ENCODE data around the gene CAVIN4.

CAVIN4 gene, protein sequence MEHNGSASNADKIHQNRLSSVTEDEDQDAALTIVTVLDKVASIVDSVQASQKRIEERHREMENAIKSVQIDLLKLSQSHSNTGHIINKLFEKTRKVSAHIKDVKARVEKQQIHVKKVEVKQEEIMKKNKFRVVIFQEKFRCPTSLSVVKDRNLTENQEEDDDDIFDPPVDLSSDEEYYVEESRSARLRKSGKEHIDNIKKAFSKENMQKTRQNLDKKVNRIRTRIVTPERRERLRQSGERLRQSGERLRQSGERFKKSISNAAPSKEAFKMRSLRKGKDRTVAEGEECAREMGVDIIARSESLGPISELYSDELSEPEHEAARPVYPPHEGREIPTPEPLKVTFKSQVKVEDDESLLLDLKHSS

DNA sequence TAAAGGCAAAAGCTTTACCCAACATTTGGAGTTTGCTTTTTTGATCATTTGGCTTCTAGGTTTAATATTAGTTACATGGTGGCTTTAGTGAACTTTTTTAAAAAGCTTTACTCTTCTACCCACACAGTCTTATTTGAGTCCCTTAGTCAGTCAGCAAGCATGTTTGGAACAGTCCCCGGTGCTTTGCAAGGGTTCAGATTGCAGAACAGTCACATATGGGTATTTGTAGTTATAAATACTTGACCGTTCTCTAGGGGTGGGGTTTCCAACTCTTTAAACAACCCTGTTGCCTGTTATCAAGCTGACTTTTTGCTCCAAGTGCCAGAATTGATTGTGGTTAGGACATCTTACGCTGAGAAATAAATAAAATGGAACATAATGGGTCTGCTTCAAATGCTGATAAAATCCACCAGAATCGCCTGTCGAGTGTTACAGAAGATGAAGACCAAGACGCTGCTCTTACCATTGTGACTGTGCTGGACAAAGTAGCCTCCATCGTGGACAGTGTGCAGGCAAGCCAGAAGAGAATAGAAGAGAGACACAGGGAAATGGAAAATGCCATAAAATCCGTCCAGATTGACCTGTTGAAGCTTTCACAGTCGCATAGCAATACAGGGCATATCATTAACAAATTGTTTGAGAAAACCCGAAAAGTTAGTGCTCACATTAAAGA is at the start of gene CAVIN4:
Gene CAVIN4 (plus strand): TSS at position 304 of the 673 bp plus-strand sequence. CDS start 65 bp downstream, at position 369.
- no peak for DNase-seq

DNA sequence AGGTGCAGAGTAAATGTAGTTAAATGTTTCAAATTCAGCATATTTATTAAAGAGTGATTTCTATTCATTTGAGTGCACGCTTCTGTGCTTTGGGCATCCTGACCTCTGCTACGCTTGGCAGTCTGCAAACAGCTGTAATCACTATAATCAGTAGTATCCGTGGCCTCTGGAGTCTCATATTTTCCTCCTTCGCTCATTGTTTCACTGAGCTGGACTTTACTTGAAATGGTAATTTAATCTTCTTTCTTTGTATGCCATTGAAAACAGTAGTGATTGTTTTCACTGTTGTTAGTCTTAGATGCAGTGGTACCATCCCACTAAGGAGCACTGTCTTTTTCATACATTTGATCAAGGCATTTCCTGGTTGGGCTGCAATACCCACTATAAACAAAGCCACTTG is 43.5 kb upstream of the CAVIN4 start:
- DNase-seq, result no peak

DNA sequence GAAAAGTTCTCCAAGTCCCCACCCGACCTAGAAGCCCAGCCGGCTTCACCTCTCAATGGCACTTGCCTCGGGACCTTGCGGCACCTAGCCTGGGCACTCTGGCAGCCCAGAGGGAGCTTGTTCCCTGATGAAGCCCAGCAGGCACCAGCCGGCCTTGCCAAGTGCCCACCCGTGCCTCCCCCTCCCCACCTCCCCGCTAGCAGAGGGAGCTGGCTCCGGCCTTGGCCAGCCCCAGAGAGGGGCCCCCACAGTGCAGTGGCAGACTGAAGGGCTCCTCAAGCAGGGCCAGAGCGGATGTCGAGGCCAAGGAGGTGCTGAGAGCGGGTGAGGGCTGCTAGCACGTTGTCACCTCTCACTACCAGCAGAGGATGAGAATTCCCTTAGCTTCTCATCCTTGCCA is 37.6 kb upstream of the CAVIN4 start:
- no peak for DNase-seq

DNA sequence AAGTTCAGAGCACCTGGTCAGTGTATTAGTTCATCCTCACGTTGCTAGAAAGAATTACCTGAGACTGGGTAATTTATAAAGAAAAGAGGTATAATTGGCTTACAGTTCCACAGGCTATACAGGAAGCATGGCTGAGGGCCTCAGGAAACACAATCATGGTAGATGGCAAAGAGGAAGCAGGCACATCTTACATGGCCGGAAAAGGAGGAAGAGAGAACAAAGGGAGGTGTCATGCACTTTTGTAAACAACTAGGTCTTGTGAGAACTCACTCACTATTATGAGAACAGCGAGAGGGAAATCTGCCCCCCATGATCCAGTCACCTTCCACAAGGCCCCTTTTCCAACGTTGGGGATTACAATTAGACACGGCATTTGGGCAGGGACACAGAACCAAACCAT is 28.8 kb upstream of the CAVIN4 start:
- no peak for DNase-seq

DNA sequence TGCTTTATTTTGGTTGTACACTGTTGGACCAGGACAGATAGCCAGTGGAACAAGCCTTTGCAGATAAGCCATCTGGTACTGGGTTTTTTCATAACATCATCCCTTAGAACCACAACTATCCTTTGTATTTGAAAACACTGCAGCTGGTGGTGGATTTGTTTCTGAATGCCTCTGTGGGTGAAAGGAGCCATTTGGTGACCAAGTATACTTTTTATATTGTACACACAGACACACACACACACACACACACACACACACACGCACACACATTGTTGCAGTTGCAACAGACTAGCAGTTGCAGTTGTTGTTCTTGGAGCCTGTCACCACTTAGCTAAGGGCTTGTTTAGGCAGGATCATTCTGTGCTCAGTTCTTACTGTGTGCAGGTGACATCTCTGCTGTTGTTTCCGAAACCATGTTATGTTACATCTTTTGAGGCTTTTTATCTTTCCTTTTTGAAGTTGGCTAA is 22.9 kb upstream of the CAVIN4 start:
- no peak for DNase-seq

DNA sequence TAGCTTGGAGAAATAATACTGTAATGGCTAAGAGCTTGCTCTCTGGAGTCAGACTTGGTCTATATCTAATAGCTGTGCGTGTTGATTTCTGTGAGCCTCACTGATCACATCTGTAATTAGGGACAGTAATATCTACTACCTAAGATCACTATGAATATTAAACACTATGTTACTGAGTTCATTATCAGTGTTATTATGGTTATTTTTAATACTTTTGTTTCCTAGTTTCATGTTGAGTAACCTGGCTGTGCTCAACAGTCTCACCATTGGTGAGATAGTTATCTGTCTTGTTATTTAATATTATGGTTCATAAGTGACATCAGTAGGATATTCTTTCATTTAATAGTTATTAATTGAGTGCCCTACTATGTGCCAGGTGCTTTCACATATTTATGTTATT is 22.4 kb upstream of the CAVIN4 start:
- DNase-seq, result no peak

DNA sequence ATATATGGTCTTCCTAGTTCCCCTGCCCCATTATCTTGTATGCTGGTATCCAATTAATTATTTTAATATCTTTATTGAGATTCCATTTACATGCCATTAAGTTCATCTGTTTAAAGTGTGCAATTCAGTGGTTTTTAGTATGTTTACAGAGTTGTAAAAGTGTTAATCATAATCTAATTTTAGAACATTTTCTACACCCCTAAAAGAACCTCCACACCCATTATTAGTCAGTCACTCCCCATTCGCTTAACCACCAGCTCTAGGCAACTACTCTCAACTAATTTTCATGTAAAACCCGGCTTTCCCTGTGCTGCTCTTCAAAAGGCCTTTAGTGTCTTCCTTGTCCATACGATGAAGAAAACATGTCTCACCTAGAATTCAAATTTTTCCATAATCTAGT is 20.8 kb upstream of the CAVIN4 start:
- DNase-seq, result no peak

DNA sequence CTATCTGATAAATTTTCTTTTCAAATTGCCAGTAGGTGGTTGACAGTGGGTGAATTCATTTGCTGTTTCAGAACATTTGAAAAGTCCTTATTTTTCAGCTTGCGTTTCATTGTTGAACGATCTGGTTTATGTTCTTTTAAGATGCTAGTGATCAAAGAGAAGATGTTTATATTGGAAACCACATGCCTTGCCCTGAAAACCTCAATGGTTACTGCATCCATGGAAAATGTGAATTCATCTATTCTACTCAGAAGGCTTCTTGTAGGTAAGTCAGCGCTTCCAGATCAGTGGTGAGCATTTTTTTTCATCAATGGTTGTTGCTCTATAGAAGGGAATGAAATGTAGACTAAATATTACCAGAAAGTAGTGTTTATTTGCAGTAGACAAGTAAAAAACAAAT is 16.6 kb upstream of the CAVIN4 start:
- no peak for DNase-seq

DNA sequence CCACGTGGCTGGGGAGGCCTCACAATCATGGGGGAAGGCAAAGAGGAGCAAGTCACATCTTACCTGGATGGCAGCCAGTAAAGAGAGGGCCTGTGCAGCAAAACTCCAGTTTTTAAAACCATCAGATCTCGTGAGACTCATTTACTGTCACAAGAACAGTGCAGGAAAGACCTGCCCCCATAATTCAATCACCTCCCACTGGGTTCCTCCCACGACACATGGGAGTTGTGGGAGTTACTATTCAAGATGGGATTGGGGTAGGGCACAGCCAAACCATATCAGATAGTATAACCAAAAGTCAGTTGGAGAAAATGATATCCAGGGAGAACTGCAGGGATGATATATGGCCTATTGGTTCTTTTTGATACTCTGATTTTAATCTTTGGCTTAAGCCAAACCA is 10.0 kb upstream of the CAVIN4 start:
- DNase-seq, result no peak

DNA sequence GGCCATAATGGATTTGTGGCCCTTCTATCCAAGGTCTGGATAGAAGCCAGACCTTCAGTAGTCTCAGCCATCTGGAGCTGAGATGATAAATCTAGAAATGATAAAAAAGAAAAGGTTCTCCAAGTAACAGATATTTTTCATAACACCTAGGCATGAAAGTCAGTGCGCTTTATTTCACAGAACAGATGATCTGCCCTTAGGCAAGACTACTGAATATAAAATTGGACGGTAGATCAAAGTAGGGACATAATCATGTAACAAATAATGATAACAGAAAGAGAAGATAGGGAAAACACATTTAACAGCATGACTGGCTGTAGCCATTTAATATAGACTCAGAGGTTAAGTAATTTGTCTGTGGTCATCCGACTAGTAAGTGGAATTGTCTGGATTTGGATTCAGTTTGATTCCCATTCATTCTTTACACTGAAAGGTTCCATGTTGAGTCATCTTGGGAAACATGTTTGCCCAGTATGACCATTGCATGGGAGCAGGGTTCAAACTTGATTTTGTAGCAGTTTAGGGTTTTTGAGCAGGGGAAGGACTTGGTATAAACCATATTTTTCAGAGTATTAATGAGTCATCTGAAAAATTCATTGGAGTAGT is 4.1 kb upstream of the CAVIN4 start:
- no peak for DNase-seq

DNA sequence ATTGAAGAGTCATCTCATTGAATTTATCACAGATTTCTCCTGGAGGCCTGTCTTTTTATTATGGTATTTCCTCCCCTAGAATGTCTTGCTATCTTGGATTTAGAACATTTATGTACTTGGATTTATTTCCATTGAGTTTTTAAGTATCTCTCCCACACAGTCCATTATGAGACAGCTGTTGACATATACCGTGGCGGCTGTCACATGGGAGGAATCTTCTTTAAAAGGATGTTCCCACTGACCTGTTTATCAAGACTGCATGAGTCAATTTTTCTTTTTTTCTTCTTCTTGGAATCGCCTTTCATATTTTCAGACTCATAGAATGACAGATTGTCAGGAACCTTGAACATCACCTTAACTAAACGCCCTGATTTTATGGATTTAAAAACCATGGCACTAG is 2.9 kb upstream of the CAVIN4 start:
- DNase-seq, result no peak

DNA sequence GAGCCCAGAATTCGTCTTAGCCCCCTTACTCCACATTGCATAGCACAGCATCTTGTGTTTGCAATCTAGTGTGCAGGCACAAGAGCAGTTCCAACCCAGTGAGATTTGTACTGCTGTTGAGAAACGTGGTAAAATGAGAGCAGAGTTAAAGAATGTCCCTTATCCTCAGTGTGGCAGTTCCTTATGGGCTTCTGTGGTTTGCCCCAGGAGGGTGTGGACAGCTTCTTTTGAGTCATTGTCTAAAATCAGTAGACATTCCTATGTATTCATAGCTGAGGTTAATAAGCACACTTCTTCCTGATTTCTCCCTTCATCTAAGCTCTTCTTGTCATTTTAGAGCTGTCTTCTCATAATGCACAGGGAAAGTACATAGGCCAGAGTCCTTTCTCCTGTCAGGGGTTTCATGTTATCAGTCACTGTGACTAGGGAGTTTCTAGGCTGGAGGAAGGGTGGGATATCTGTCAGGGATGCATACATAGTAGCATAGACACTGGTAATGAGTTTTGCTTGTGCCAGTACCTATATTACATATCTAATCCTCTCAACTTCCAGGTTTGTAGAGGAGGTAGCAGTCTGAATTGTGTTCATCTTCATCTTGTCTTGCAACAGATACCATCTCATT is 2.0 kb upstream of the CAVIN4 start:
- DNase-seq, result no peak

DNA sequence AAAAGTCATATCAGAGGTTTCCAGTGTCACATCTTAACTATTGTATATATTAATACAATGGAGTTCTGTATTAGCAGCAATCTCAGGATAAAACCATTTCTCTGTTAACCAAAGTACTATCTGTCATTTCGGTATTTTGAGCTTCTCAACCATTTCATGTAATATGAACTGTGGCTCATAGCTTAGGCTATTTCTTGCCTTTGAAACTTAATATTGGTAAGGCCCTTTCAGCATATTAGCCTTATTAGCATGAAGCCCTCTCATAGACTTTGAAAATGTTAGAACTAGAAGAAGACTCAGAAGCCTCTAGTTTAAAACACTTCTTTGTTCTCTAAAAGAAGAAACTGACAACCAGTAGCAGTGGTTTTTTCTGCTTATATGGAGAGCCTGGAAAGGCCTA is 731 bp downstream of the CAVIN4 start:
- DNase-seq, result no peak

DNA sequence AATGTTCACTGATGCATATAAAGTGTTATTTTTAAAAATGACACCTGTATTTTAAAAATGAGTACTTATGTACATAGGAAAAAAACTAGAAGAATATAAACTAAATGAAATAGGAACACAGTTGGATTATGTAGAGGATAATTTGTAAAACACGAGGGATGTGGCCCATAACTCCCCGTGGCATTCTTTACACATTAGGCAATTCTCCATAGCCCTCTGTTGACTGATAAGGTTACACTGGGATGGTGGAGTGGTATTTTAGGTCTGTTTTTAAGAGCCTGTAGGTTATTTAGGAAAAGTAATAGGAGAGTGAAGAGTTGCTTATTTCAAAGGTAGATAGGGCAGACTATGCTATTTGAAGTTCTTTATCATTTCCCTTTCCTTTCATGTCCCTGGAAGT is 1.8 kb downstream of the CAVIN4 start:
- DNase-seq, result no peak

DNA sequence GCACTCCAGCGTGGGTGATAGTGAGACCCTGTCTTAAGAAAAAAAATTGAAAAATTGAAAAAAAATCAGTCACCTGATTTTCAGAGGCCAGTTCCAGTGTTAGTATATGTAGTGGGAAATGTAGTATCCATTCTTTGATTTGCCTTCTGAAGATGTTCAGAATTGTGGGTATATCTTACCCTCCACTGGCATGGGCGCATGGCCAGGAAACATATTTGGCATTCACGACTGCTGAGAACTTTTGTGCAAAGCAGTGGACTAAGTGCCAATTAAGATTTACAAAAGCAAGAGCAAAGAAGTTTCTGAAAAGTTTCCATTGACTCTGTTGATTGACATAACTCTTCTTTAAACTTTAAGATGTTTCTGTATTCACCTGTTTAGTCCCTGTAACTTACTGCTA is 2.4 kb downstream of the CAVIN4 start:
- no peak for DNase-seq

DNA sequence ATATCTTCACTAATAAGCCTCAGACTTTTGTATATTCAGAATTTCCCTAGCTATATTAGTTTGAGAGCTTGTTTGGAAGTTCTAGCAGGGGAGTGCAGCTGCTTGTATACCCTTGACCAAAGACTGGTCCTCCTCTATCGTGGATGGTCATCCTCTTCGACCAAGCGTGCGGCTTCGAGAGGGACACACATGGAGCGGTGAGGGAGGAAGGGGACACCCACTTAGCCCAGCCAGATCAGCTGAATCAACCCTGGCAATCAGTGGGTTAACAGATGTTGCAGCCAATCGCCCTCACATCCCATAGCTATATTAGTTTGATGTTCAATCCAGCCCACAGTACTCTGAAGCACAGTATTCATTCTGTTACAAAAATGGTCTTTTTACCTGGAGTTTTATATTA is 3.2 kb downstream of the CAVIN4 start:
- no peak for DNase-seq

DNA sequence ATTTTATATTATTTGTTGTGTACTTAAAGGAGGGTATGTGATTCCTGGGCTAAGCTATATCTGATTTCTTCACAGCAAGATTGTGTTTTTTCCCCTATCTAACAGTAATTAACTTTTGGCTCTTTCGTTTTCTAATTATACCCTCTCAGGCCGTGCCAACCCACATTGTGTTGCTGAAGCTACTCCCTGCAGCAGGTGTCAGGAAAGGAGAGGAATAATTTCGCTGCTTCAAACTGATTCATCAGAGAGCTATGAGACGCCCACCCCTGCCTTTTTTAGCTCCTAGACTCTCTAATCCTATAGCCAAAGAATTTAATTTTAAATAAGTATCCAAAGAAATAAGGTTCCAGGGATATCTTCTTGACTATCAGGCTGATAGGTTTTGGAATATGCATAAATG is 3.8 kb downstream of the CAVIN4 start:
- no peak for DNase-seq

DNA sequence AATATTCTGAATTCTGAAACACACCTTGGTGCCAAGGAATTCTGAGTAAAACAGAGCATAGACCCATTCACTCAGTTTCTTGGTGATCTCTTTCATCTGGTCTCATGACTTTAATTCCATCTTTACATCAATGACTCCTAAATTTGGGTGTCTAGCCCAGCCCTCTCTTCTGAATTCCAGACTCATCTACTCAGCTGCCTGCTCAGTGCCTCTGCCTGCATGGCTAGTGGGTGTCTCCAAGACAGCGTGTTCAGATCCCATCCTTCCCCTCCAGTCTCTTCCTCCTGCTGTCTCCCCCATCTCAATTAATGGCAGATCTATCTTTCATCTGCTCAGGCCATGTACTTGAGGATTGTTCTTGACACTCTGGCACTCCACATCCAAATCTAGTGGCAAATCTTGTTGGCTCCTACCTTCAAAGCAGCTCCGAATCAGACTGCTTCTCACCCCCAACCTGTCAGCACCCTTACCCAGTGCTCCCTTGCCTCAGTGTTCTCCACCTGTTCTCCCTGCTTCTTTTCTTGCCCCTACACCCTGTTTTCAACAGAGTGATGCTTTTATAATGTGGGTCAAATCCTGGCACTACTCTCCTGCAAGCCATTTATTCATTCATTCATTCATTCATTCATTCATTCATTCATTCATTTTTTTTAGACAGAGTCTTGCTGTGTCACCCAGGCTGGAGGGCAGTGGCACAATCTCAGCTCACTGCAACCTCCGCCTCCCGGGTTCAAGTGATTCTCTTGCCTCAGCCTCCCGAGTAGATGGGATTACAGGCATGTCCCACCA is 5.3 kb downstream of the CAVIN4 start:
- no peak for DNase-seq

DNA sequence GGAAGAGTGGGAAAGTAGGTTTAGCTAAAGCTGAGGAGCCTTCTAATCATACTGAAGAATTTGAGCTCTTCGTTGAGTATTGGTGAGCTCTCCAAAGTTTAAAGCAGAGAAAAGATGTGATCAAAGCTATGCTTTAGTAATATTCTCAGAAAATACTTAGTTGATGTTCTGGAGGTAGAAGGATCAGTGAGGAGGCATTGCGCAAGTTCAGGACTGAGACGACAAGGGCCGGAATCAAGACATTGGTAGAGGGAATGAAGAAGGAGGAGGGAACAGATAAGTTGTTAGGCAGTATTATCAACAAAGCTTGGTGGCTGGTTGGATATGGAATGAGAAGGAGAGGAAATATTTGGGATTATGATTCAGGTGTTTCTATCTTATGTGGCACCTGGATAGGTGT is 7.1 kb downstream of the CAVIN4 start:
- no peak for DNase-seq

DNA sequence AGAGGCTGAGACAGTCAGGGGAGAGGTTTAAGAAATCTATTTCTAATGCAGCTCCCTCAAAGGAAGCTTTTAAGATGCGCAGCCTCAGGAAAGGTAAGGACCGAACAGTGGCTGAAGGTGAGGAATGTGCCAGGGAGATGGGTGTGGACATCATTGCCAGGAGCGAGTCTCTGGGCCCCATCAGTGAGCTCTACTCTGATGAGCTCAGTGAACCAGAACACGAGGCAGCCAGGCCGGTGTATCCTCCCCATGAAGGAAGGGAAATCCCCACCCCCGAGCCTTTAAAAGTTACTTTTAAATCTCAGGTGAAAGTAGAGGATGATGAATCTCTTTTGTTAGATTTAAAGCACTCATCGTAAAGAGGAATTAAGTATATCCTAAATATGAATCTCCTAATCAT is 8.2 kb downstream of the CAVIN4 start:
- no peak for DNase-seq

DNA sequence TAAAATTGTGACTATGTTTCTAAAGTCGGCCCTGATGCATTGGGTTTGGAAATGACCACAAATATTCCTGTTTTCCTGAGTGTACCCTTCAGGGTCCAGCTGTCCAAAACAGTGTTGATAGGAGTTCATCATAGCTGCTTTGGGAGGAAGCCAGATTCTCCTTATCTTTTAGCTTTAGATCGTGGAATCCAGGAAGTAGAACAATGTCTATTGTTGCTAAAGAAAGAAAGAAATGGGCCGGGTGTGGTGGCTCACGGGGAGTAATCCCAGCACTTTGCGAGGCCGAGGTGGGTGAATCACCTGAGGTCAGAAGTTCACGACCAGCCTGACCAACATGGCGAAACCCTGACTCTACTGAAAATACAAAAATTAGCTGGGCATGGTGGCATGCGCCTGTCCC is 9.5 kb downstream of the CAVIN4 start:
- no peak for DNase-seq

DNA sequence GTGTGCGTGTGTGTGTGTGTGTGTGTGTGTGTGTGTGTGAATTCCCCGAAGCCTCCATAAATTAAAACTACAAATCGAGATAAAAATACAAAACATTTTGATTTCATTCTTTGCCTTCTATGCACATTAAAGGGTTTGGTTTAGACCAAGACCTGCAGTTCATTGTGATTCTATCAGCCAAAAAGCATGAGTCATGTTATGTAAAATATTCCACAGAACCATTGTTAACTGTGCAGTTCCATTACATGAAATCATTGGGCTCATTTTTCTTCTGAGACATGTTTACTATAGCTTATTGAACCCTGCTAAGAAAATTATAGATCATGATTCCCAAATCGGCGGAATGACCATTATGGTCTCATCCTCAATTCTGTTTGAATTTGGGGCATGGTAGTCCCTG is 11.7 kb downstream of the CAVIN4 start:
- DNase-seq, result no peak

DNA sequence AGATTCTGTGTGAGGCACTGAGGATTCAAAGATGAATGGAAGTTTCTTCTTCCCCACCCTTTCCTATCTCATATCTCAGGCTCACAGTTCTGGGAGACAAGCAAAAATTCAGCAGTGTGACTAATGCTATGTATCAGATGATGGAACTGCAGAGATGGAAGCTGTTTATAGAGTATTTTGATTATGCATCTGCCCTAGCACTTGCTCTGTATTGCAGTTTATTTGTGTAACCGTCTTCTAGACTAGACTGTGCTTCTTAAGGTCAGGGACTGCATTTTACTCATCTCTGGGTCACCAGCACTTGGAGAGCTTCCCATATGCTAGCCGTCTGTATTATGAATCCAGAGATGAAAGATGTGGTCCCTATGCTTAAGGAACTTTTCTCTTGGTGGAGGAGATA is 12.6 kb downstream of the CAVIN4 start:
- no peak for DNase-seq
